ENCODE results near the gene TCEAL8. TPM values are rescaled to one million over a fixed set of nuclear protein-coding genes. Genes with fewer than 3 reads are reported as not detected.

The TCEAL8 gene
- total and polyA plus RNA-seq, 2 donors (not counting 3 experiments of a cell fraction or from before 2014, with no cell fraction given), result 31.0 to 51.8 TPM

- dilution Hi-C loops (cut with MboI; ENCODE audit: extremely low pct_ligation_motif_present, low sequenced_read_pairs), result no loop called here
- Histone ChIP-seq H3K27me3 (ENCODE audit: control insufficient read depth in 2 of 2, insufficient read depth in 2 of 2, low read length in 2 of 2) (no peaks in the 10 kb centered on the region), H3K36me3 (ENCODE audit: control insufficient read depth in 2 of 2, extremely low read depth in 1 of 2, insufficient read depth in 2 of 2, low read length in 2 of 2) (no peaks in the 10 kb centered on the region), H3K27ac (ENCODE audit: insufficient read depth, low read depth, low read length) (no peak overlapping the region), H3K9me3 (replicated peaks; ENCODE audit: control insufficient read depth, insufficient read depth, low read length) (no peaks in the 10 kb centered on the region), H2AFZ (ENCODE audit: low read depth, low read length) (no peak overlapping the region), H3K79me2 (ENCODE audit: control insufficient read depth, insufficient read depth, low read length) (no peaks in the 10 kb centered on the region), H4K20me1 (replicated peaks; ENCODE audit: control insufficient read depth, extremely low read depth, insufficient read depth, low read length) (no peaks in the 10 kb centered on the region), H3K4me2 (ENCODE audit: insufficient read depth, low read length) (no peak overlapping the region), H3K9ac (replicated peaks; ENCODE audit: extremely low read depth, insufficient read depth, low read length) (no peak overlapping the region), H3K4me3 (replicated peaks in 1 of 3; ENCODE audit: insufficient read depth in 1 of 3, low read depth in 1 of 3, low read length in 3 of 3) (no peak overlapping the region), H3K9me1 (replicated peaks; ENCODE audit: control insufficient read depth, extremely low read depth, insufficient read depth, low read length) (no peaks in the 10 kb centered on the region), H3K4me1 (ENCODE audit: control insufficient read depth, extremely low read depth, insufficient read depth, low read length) (no peaks in the 10 kb centered on the region)
- BruUV-seq (replicated peaks), result no TSS peak
- CTCF ChIA-PET, result no interaction called here
- intact Hi-C loops (cut with micrococcal nuclease), result no loop called here
- FAIRE-seq, result no peak
- TF ChIP-seq EZH2 (IDR thresholded peaks at IDR 0.05; ENCODE audit: borderline replicate concordance, low read depth, low read length, severe bottlenecking) (no peak), CTCF (IDR thresholded peaks at IDR 0.05; ENCODE audit: extremely low read depth in 1 of 2, insufficient read depth in 1 of 2, low read depth in 1 of 2, low read length in 2 of 2) (no peak), FOS (IDR thresholded peaks at IDR 0.05; ENCODE audit: borderline replicate concordance, insufficient read depth, low read length) (no peak), GATA2 (IDR thresholded peaks at IDR 0.05; ENCODE audit: insufficient read depth, insufficient read length, low read depth, low read length) (no peak), JUN (IDR thresholded peaks at IDR 0.05; ENCODE audit: borderline replicate concordance, insufficient read depth, insufficient read length, low read depth) (no peak), POLR2A (IDR thresholded peaks at IDR 0.05; ENCODE audit: low read depth, low read length) (no peak), MYC (IDR thresholded peaks at IDR 0.05; ENCODE audit: low read depth, low read length) (no peak), MAX (IDR thresholded peaks at IDR 0.05; ENCODE audit: insufficient read depth, insufficient read length) (no peak), POLR2AphosphoS5 (IDR thresholded peaks at IDR 0.05; ENCODE audit: insufficient read depth, low read depth, low read length) (no peak)
- no peak for DNase-seq (ENCODE audit: low read depth, low spot score)
- POLR2A ChIA-PET, result no interaction called here
These were observed 14.8 kb downstream of the TCEAL8 start for GRCh38 chrX:103240155-103240554.

Measured in endothelial cell of umbilical vein (primary cell).